HEK293T (cell line): Measurements from ENCODE around the gene AKAP6.
A peak's percentile ranks its signal among the peaks of the same experiment; 100 is the strongest.
"Not testable (repeated sequence)": the region's sequence is repeated elsewhere in the genome, so short reads cannot be mapped to it uniquely, and the experiment has no call there.

Experiments used
- CTCF ChIA-PET: fragments of 350-600 bp; formaldehyde crosslinking; extraction: SDS; loops from one replicate; lab custom pipeline; 2021; ENCODE audit warnings: antibody characterized with exemption, inconsistent platforms; lab: Yijun Ruan, JAX
- POLR2A ChIA-PET: fragments of 350-600 bp; formaldehyde crosslinking; extraction: SDS; loops from one replicate; lab custom pipeline; 2020; ENCODE audit warnings: antibody characterized with exemption, inconsistent platforms; lab: Yijun Ruan, JAX
- DNase-seq: peaks from one replicate; pipeline ENCODE4 v3.0.0; 2012; ENCODE audit warnings: mixed read lengths; ENCODE audit errors: extremely low spot score
- ARNT ChIP-seq: fragments of 450-650 bp; IDR thresholded peaks from 2 replicates; pipeline ENCODE4 v1.6.1; 2017; ENCODE audit warnings: mild to moderate bottlenecking
- BHLHE40 ChIP-seq: fragments of 450-650 bp; IDR thresholded peaks from 2 replicates; pipeline ENCODE4 v1.6.1; 2016; ENCODE audit warnings: mild to moderate bottlenecking, moderate library complexity, borderline replicate concordance
- CTBP1 ChIP-seq: fragments of 450-650 bp; IDR thresholded peaks from 2 replicates; pipeline ENCODE4 v1.6.1; 2016; ENCODE audit warnings: borderline replicate concordance
- ELF4 ChIP-seq: fragments of 450-650 bp; IDR thresholded peaks from 2 replicates; pipeline ENCODE4 v1.6.1; 2017; ENCODE audit warnings: antibody characterized with exemption
- FOXA1 ChIP-seq: fragments of 450-650 bp; IDR thresholded peaks from 2 replicates; pipeline ENCODE4 v1.6.1; 2016; ENCODE audit warnings: mild to moderate bottlenecking
- FOXK2 ChIP-seq: fragments of 450-650 bp; IDR thresholded peaks from 2 replicates; pipeline ENCODE4 v1.6.1; 2016; ENCODE audit warnings: mild to moderate bottlenecking
- FOXM1 ChIP-seq: fragments of 450-650 bp; IDR thresholded peaks from 2 replicates; pipeline ENCODE4 v1.6.1; 2017; ENCODE audit warnings: mild to moderate bottlenecking, borderline replicate concordance
- HDGF ChIP-seq: fragments of 450-650 bp; IDR thresholded peaks from 2 replicates; pipeline ENCODE4 v1.6.1; 2017; ENCODE audit warnings: antibody characterized with exemption, borderline replicate concordance
- L3MBTL2 ChIP-seq: fragments of 450-650 bp; conservative IDR thresholded peaks from 2 replicates; pipeline ENCODE4 v1.6.1; 2016; ENCODE audit warnings: mild to moderate bottlenecking
- LEF1 ChIP-seq: fragments of 450-650 bp; IDR thresholded peaks from 2 replicates; pipeline ENCODE4 v1.6.1; 2017; ENCODE audit warnings: mild to moderate bottlenecking, borderline replicate concordance
- NFRKB ChIP-seq: fragments of 450-650 bp; IDR thresholded peaks from 2 replicates; pipeline ENCODE4 v1.6.1; 2016; ENCODE audit warnings: mild to moderate bottlenecking, moderate library complexity
- PKNOX1 ChIP-seq: fragments of 450-650 bp; IDR thresholded peaks from 2 replicates; pipeline ENCODE4 v1.6.1; 2016
- SP1 ChIP-seq: fragments of 450-650 bp; IDR thresholded peaks from 2 replicates; pipeline ENCODE4 v1.6.1; 2017
- SUZ12 ChIP-seq: fragments of 450-650 bp; IDR thresholded peaks from 2 replicates; pipeline ENCODE4 v1.6.1; 2016; ENCODE audit warnings: mild to moderate bottlenecking
- TARDBP ChIP-seq: fragments of 450-650 bp; IDR thresholded peaks from 2 replicates; pipeline ENCODE4 v1.6.1; 2016
- ZNF384 ChIP-seq: fragments of 450-650 bp; IDR thresholded peaks from 2 replicates; pipeline ENCODE4 v1.6.1; 2016

Gene AKAP6

GRCh38 chr14:32378284-32378683 is 49.2 kb downstream of the AKAP6 start:
- DNase-seq: no peak
- ChIA-PET CTCF (no interaction called here), POLR2A (no interaction called here)
- TF ChIP-seq FOXA1: no peak
- TF ChIP-seq LEF1: no peak
- no peak for TF ChIP-seq ZNF384

- no peak for TF ChIP-seq LEF1
- ChIA-PET POLR2A (no interaction called here), CTCF (interaction anchor here (1.1 kb wide), 1 partner anchor 125 kb away, joined by 3 read pairs; no protein-coding TSS in a partner anchor)
- DNase-seq: no peak
Measured at GRCh38 chr14:32379447-32379846, 50.3 kb downstream of the AKAP6 start.

- POLR2A ChIA-PET: no interaction called here
- CTCF ChIA-PET: interaction anchor here (1.4 kb wide), 1 partner anchor 18 kb away, joined by 5 read pairs; no protein-coding TSS in a partner anchor
- no peak for TF ChIP-seq PKNOX1
- DNase-seq: no peak
Measured at GRCh38 chr14:32381869-32382268, 52.8 kb downstream of the AKAP6 start.

- POLR2A ChIA-PET: no interaction called here
- no peak for TF ChIP-seq FOXM1
- no peak for TF ChIP-seq SP1
- no peak for TF ChIP-seq SUZ12
- no peak for TF ChIP-seq TARDBP
- TF ChIP-seq ARNT: no peak
- no peak for TF ChIP-seq BHLHE40
- TF ChIP-seq ELF4: no peak
- no peak for TF ChIP-seq L3MBTL2
- TF ChIP-seq PKNOX1: no peak
- TF ChIP-seq FOXK2: no peak
- TF ChIP-seq CTBP1: no peak
- no peak for TF ChIP-seq FOXA1
- TF ChIP-seq LEF1: no peak
- CTCF ChIA-PET: interaction anchor here (1.1 to 1.4 kb wide), 2 partner anchors 11 to 17 kb away, joined by 3 to 5 read pairs; no protein-coding TSS in a partner anchor
- DNase-seq: peak; percentile 34
Measured at GRCh38 chr14:32382704-32383103, 53.6 kb downstream of the AKAP6 start.

GRCh38 chr14:32383364-32384009 is 54.4 kb downstream of the AKAP6 start:
- POLR2A ChIA-PET: no interaction called here
- TF ChIP-seq HDGF (no peak), ARNT (no peak), LEF1 (no peak), FOXA1 (no peak), NFRKB (no peak), TARDBP (no peak), SP1 (no peak), ZNF384 (no peak), PKNOX1 (no peak), FOXM1 (no peak), ELF4 (no peak), FOXK2 (no peak), CTBP1 (no peak), SUZ12 (no peak), BHLHE40 (no peak), L3MBTL2 (no peak)
- CTCF ChIA-PET: interaction anchor here (1.1 to 1.4 kb wide), 2 partner anchors 12 to 16 kb away, joined by 3 to 5 read pairs; no protein-coding TSS in a partner anchor
- DNase-seq: no peak

GRCh38 chr14:32384464-32384863 is 55.4 kb downstream of the AKAP6 start:
- CTCF ChIA-PET: interaction anchor here (0.7 kb wide), 1 partner anchor 13 kb away, joined by 3 read pairs; no protein-coding TSS in a partner anchor
- POLR2A ChIA-PET: no interaction called here
- no peak for DNase-seq
- TF ChIP-seq SUZ12: no peak
- TF ChIP-seq ARNT: no peak
- no peak for TF ChIP-seq HDGF
- no peak for TF ChIP-seq FOXK2
- no peak for TF ChIP-seq PKNOX1
- TF ChIP-seq FOXA1: no peak
- no peak for TF ChIP-seq ZNF384
- TF ChIP-seq SP1: no peak
- no peak for TF ChIP-seq TARDBP
- no peak for TF ChIP-seq FOXM1

- POLR2A ChIA-PET, CTCF ChIA-PET, DNase-seq: not testable (repeated sequence)
Measured at GRCh38 chr14:32387295-32387694, 58.2 kb downstream of the AKAP6 start.
